Right cardiac atrium (tissue), 5 donors: ENCODE results near the gene RBM18. TPM values are rescaled to one million over a fixed set of nuclear protein-coding genes. Genes with fewer than 3 reads are reported as not detected.

Experiments used
- polyA plus RNA-seq: library from polyadenylated mRNA; stranded (reverse); fragments of 200-250 nt; gene quantifications from one replicate; pipeline ENCODE4 v1.2.3, GENCODE V29; 2013
- total RNA-seq, 4 donors: library from RNA; stranded (reverse); fragmentation: NEBNext Ultra II Directional; extraction: Animal tissue kit (Norgen Biotek cat#: 25700); gene quantifications; one replicate each; pipeline ENCODE4 v1.2.1, GENCODE V29; 2021
- donor health status: healthy with polysubstance abuse.
- donor health status: DM: no; HTN: yes; CAD: no.
- donor health status: DM: no; HTN: no; CAD: no.
- donor health status: DM: no; HTN: yes; CAD: no; lungs with severe emphysema.
- donor health status: DM: yes; HTN: yes; CAD: no.

RBM18 gene
- total and polyA plus RNA-seq, 5 donors = 13.8 to 36.2 (median 31.4) TPM

Other genes with a start within 250 kb of the RBM18 start
- gene TTLL11, start 171.5 kb downstream of the RBM18 start, total RNA-seq = 1 to 10 TPM; 3.5 to 8.6 (median 5.8) TPM
- gene TTLL11, start 171.5 kb downstream of the RBM18 start, polyA plus RNA-seq = 3.4 TPM
- gene NDUFA8, start 105.1 kb downstream of the RBM18 start, total RNA-seq = 100 to 1,000 TPM; 210 to 307 (median 265) TPM
- 683 TPM for gene NDUFA8, start 105.1 kb downstream of the RBM18 start, polyA plus RNA-seq
- not detected for gene MORN5, start 104.9 kb downstream of the RBM18 start, total RNA-seq
- gene MORN5, start 104.9 kb downstream of the RBM18 start, polyA plus RNA-seq = 0.25 TPM
- 1 to 10 TPM; 1.2 to 6.4 (median 1.8) TPM for gene LHX6, start 35.9 kb downstream of the RBM18 start, total RNA-seq
- gene LHX6, start 35.9 kb downstream of the RBM18 start, polyA plus RNA-seq = 2.9 TPM
- gene MRRF, start within 50 bp of the RBM18 start, total RNA-seq = 10 to 100 TPM; 24.9 to 33.8 (median 28.7) TPM
- 23.1 TPM for gene MRRF, start within 50 bp of the RBM18 start, polyA plus RNA-seq
- 10 to 100 TPM; 11.7 to 29.2 (median 22.6) TPM for gene PTGS1, start 106.2 kb upstream of the RBM18 start, total RNA-seq
- 4.5 TPM for gene PTGS1, start 106.2 kb upstream of the RBM18 start, polyA plus RNA-seq
- not detected for gene OR1J1, start 213.1 kb upstream of the RBM18 start, total RNA-seq
- gene OR1J1, start 213.1 kb upstream of the RBM18 start, polyA plus RNA-seq = not detected
- gene OR1J2, start 246.0 kb upstream of the RBM18 start, total RNA-seq = not detected
- gene OR1J2, start 246.0 kb upstream of the RBM18 start, polyA plus RNA-seq = not detected